Panc1 (cell line): ENCODE measurements around the gene CRB2. TPM values are rescaled to one million over a fixed set of nuclear protein-coding genes. Genes with fewer than 3 reads are reported as not detected.

Experiments
- ATAC-seq: fragments of 200-7000 bp; cut with Tn5 transposase; 2 replicates; pipeline ENCODE4 v1.9.1; 2020; ENCODE audit warnings: mild to moderate bottlenecking, moderate library complexity
- BruUV-seq: library from RNA; stranded (reverse); fragments of 400-500 nt; replicated peaks from 2 replicates; lab custom pipeline; 2021; lab: Mats Ljungman, UMichigan
- CTCF ChIA-PET: fragments of 300-600 bp; sonication (Branson Sonifier 250); formaldehyde crosslinking; loops from one replicate; lab custom pipeline; 2022; ENCODE audit warnings: antibody characterized with exemption; lab: Charles Lee
- POLR2A ChIA-PET: fragments of 300-600 bp; sonication (Branson Sonifier 250); formaldehyde crosslinking; loops from one replicate; lab custom pipeline; 2022; ENCODE audit warnings: antibody characterized with exemption; lab: Charles Lee
- DNase-seq: peaks from one replicate; pipeline ENCODE4 v3.0.0-alpha.2; 2010; ENCODE audit warnings: low read depth, low spot score
- H3K27ac ChIP-seq: 2 replicates; pipeline ENCODE4 v1.5.1; 2011; ENCODE audit warnings: mild to moderate bottlenecking, low read length, inconsistent platforms
- H3K27me3 ChIP-seq: fragments of 200-500 bp; sonication (Bioruptor generic); 2 replicates; pipeline ENCODE4 v1.6.0; 2014; ENCODE audit warnings: low read length, inconsistent platforms; ENCODE audit not compliant: control insufficient read depth, insufficient read depth
- H3K36me3 ChIP-seq: fragments of 200-500 bp; sonication (Bioruptor generic); 2 replicates; pipeline ENCODE4 v1.5.1; 2014; ENCODE audit warnings: inconsistent platforms, mild to moderate bottlenecking, low read length, moderate library complexity; ENCODE audit not compliant: control insufficient read depth, insufficient read depth
- H3K4me1 ChIP-seq: 2 replicates; pipeline ENCODE4 v1.5.1; 2011; ENCODE audit warnings: inconsistent platforms, mild to moderate bottlenecking, low read length, moderate library complexity; ENCODE audit not compliant: control insufficient read depth, insufficient read depth
- H3K4me3 ChIP-seq, 2 experiments: 2 replicates each; pipeline ENCODE4 v1.5.1; 2011 to 2012; ENCODE audit warnings: low read depth in 2 of 2, low read length in 2 of 2, mild to moderate bottlenecking in 2 of 2, inconsistent platforms in 1 of 2, moderate library complexity in 1 of 2
- H3K9me3 ChIP-seq: fragments of 200-500 bp; sonication (Bioruptor generic); 2 replicates; pipeline ENCODE4 v1.5.1; 2014; ENCODE audit warnings: low read depth, mild to moderate bottlenecking, inconsistent platforms, low read length, moderate library complexity; ENCODE audit not compliant: control insufficient read depth, insufficient read depth
- POLR2AphosphoS5 ChIP-seq: IDR thresholded peaks from 2 replicates; pipeline ENCODE4 v1.6.1; 2012; ENCODE audit warnings: mild to moderate bottlenecking, low read depth, low read length, moderate library complexity
- SIN3A ChIP-seq: IDR thresholded peaks from 2 replicates; pipeline ENCODE4 v1.6.1; 2012; ENCODE audit warnings: low read depth, mild to moderate bottlenecking, low read length, moderate library complexity, borderline replicate concordance; ENCODE audit not compliant: insufficient read depth
- TCF7L2 ChIP-seq: IDR thresholded peaks from 2 replicates; pipeline ENCODE4 v1.6.1; 2011; ENCODE audit warnings: mild to moderate bottlenecking, low read depth, low read length, inconsistent platforms
- in situ Hi-C: cut with HindIII; loops from 2 replicates; pipeline ENCODE4 v1.10.0; 2016; ENCODE audit warnings: low sequenced_read_pairs, low pct_unique_long_range_greater_than_20kb
- intact Hi-C: fragments of 100-400 bp; cut with micrococcal nuclease; formaldehyde crosslinking; loops from one replicate; pipeline ENCODE4 v1.10.0; 2022; ENCODE audit not compliant: unreplicated experiment
- total RNA-seq: library from RNA; stranded (reverse); gene quantifications from one replicate; pipeline ENCODE4 v1.2.1, GENCODE V29; 2021; ENCODE audit not compliant: unreplicated experiment
- TF ChIP-seq, protein P1 (sequence below), 2 experiments: IDR thresholded peaks; 2 replicates each; pipeline ENCODE4 v1.6.1; 2011 to 2012; ENCODE audit warnings: low read depth in 2 of 2, control low read depth in 1 of 2, low read length in 1 of 2, mild to moderate bottlenecking in 1 of 2, moderate library complexity in 1 of 2; ENCODE audit not compliant: insufficient read depth in 1 of 2
- TF ChIP-seq, protein P2 (sequence below): fragments of 450-650 bp; IDR thresholded peaks from 2 replicates; pipeline ENCODE4 v1.5.1; 2017; ENCODE audit warnings: mild to moderate bottlenecking

CRB2 gene
- total RNA-seq, 1 experiment from 2014 or later: 0.05 TPM

DNA sequence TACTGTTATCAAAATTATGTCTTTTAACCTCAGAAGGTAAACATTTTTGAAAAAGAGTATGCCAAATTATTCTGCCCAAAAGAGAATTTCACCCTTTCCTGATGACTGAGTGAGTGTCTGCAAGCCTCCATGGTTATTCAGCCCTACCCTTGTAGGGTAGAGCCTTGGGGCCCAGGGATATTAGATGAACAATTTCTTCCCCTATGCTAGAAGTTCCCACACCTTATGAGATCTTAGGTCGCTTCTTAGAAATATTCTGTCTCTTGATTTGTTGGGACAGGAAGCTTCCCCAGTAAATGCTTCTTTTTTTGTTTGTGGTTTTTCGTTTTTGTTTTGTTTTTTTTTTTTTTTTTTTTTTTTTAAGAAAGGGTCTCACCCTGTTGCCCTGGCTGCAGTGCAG lies 3.1 kb downstream of the CRB2 start:
- no peak overlapping the region for H3K4me3 ChIP-seq
- DNase-seq (no peak), ATAC-seq (no peak)
- TF ChIP-seq SIN3A (no peak), POLR2AphosphoS5 (no peak), TCF7L2 (no peak)
- TF ChIP-seq, protein P1, sequence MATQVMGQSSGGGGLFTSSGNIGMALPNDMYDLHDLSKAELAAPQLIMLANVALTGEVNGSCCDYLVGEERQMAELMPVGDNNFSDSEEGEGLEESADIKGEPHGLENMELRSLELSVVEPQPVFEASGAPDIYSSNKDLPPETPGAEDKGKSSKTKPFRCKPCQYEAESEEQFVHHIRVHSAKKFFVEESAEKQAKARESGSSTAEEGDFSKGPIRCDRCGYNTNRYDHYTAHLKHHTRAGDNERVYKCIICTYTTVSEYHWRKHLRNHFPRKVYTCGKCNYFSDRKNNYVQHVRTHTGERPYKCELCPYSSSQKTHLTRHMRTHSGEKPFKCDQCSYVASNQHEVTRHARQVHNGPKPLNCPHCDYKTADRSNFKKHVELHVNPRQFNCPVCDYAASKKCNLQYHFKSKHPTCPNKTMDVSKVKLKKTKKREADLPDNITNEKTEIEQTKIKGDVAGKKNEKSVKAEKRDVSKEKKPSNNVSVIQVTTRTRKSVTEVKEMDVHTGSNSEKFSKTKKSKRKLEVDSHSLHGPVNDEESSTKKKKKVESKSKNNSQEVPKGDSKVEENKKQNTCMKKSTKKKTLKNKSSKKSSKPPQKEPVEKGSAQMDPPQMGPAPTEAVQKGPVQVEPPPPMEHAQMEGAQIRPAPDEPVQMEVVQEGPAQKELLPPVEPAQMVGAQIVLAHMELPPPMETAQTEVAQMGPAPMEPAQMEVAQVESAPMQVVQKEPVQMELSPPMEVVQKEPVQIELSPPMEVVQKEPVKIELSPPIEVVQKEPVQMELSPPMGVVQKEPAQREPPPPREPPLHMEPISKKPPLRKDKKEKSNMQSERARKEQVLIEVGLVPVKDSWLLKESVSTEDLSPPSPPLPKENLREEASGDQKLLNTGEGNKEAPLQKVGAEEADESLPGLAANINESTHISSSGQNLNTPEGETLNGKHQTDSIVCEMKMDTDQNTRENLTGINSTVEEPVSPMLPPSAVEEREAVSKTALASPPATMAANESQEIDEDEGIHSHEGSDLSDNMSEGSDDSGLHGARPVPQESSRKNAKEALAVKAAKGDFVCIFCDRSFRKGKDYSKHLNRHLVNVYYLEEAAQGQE (IDR thresholded peaks at IDR 0.05; ENCODE audit: insufficient read depth in 1 of 2, low read depth in 2 of 2, low read length in 1 of 2): no peak
- TF ChIP-seq, protein P2, sequence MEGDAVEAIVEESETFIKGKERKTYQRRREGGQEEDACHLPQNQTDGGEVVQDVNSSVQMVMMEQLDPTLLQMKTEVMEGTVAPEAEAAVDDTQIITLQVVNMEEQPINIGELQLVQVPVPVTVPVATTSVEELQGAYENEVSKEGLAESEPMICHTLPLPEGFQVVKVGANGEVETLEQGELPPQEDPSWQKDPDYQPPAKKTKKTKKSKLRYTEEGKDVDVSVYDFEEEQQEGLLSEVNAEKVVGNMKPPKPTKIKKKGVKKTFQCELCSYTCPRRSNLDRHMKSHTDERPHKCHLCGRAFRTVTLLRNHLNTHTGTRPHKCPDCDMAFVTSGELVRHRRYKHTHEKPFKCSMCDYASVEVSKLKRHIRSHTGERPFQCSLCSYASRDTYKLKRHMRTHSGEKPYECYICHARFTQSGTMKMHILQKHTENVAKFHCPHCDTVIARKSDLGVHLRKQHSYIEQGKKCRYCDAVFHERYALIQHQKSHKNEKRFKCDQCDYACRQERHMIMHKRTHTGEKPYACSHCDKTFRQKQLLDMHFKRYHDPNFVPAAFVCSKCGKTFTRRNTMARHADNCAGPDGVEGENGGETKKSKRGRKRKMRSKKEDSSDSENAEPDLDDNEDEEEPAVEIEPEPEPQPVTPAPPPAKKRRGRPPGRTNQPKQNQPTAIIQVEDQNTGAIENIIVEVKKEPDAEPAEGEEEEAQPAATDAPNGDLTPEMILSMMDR: no peak
- CTCF ChIA-PET: interaction anchor here (0.6 kb wide), 1 partner anchor 360 kb away, joined by 3 read pairs; no protein-coding TSS in a partner anchor
- H3K36me3 ChIP-seq: no peaks in the 10 kb centered on the region
- no peak overlapping the region for H3K27ac ChIP-seq
- BruUV-seq: no TSS peak
- 0 out of 2 replicates have a peak, but pooled peaks cover 4% of the 10 kb centered on the region for H3K4me1 ChIP-seq
- in situ Hi-C loops: no loop called here
- POLR2A ChIA-PET: no interaction called here
- intact Hi-C loops: no loop called here
- no peaks in the 10 kb centered on the region for H3K9me3 ChIP-seq
- no peaks in the 10 kb centered on the region for H3K27me3 ChIP-seq

DNA sequence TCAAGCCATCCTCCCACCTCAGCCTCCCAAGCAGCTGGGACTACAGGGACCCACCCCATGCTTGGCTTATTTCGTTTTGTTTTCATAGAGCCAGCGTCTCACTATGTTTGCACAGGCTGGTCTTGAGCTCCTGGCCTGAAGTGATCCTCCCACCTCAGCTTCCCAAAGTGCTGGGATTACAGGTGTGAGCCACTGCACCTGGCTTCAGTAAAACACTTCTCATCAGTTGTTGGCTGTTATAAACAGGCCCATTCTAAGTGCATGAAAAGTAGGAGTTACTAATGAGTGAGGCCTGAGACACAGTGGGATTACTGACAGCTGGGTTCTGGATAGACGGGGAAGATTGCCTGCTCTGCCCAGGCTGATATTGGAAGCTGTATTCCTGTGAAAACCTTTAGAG lies 3.5 kb downstream of the CRB2 start:
- TF ChIP-seq, protein P2: no peak
- TF ChIP-seq, protein P1 (IDR thresholded peaks at IDR 0.05; ENCODE audit: insufficient read depth in 1 of 2, low read depth in 2 of 2, low read length in 1 of 2): no peak
- Histone ChIP-seq H3K9me3 (no peaks in the 10 kb centered on the region), H3K27me3 (no peaks in the 10 kb centered on the region), H3K4me1 (0 out of 2 replicates have a peak, but pooled peaks cover 4% of the 10 kb centered on the region), H3K4me3 (no peak overlapping the region), H3K27ac (no peak overlapping the region), H3K36me3 (no peaks in the 10 kb centered on the region)
- intact Hi-C loops (no loop called here), in situ Hi-C loops (no loop called here)
- ATAC-seq (no peak), DNase-seq (no peak)
- POLR2A ChIA-PET: no interaction called here
- CTCF ChIA-PET: interaction anchor here (0.6 kb wide), 1 partner anchor 361 kb away, joined by 3 read pairs; no protein-coding TSS in a partner anchor
- no TSS peak for BruUV-seq
